HTERT RPE-1 (cell line): ENCODE measurements around the gene PPP4R2.

Source experiments
- in situ Hi-C: fragments of 300-500 bp; cut with MboI; formaldehyde crosslinking; loops from 4 replicates; pipeline ENCODE4 v1.14.3; 2020; ENCODE audit warnings: low sequenced_read_pairs

The PPP4R2 gene

GRCh38 chr3:72996473-72997333 is at the start of gene PPP4R2:
Gene PPP4R2 (plus strand): TSS chr3:72996811. CDS start chr3:72997038, 227 bp downstream.
- in situ Hi-C loops: no loop called here

- in situ Hi-C loops: no loop called here
These were observed 48.7 kb upstream of the PPP4R2 start for GRCh38 chr3:72947715-72948490.

GRCh38 chr3:72949016-72949415 is 47.6 kb upstream of the PPP4R2 start:
- in situ Hi-C loops: no loop called here

GRCh38 chr3:72950372-72950771 is 46.2 kb upstream of the PPP4R2 start:
- in situ Hi-C loops: no loop called here

- in situ Hi-C loops: no loop called here
These were observed 45.8 kb upstream of the PPP4R2 start for GRCh38 chr3:72950801-72951200.

GRCh38 chr3:72951259-72951722 is 45.3 kb upstream of the PPP4R2 start:
- in situ Hi-C loops: no loop called here

GRCh38 chr3:72953325-72953956 is 43.2 kb upstream of the PPP4R2 start:
- in situ Hi-C loops: no loop called here

- in situ Hi-C loops: no loop called here
These were observed 39.3 kb upstream of the PPP4R2 start for GRCh38 chr3:72957297-72957696.

GRCh38 chr3:72959336-72959735 is 37.3 kb upstream of the PPP4R2 start:
- in situ Hi-C loops: no loop called here

GRCh38 chr3:72960812-72961518 is 35.6 kb upstream of the PPP4R2 start:
- in situ Hi-C loops: no loop called here

GRCh38 chr3:72961752-72962151 is 34.9 kb upstream of the PPP4R2 start:
- in situ Hi-C loops: no loop called here

- in situ Hi-C loops: no loop called here
These were observed 34.3 kb upstream of the PPP4R2 start for GRCh38 chr3:72962317-72962716.

GRCh38 chr3:72964633-72965032 is 32.0 kb upstream of the PPP4R2 start:
- in situ Hi-C loops: no loop called here

GRCh38 chr3:72968266-72968664 is 28.3 kb upstream of the PPP4R2 start:
- in situ Hi-C loops: no loop called here

GRCh38 chr3:72969766-72970165 is 26.8 kb upstream of the PPP4R2 start:
- in situ Hi-C loops: no loop called here

GRCh38 chr3:72970942-72971341 is 25.7 kb upstream of the PPP4R2 start:
- in situ Hi-C loops: no loop called here

GRCh38 chr3:72972706-72973030 is 23.9 kb upstream of the PPP4R2 start:
- in situ Hi-C loops: no loop called here

- in situ Hi-C loops: no loop called here
These were observed 23.4 kb upstream of the PPP4R2 start for GRCh38 chr3:72973031-72973723.

GRCh38 chr3:72973786-72974185 is 22.8 kb upstream of the PPP4R2 start:
- in situ Hi-C loops: no loop called here

- in situ Hi-C loops: no loop called here
These were observed 21.7 kb upstream of the PPP4R2 start for GRCh38 chr3:72974956-72975355.
